GM12892 (cell line): ENCODE results near the gene AMBRA1.

Source experiments
- POLR2A ChIP-seq: IDR thresholded peaks from 2 replicates; pipeline ENCODE4 v1.6.1; 2011; ENCODE audit warnings: low read depth, low read length, control low read depth
- POLR2AphosphoS5 ChIP-seq: IDR thresholded peaks from 2 replicates; pipeline ENCODE4 v1.6.1; 2011; ENCODE audit warnings: low read depth, low read length, control low read depth
- TAF1 ChIP-seq: IDR thresholded peaks from 2 replicates; pipeline ENCODE4 v1.6.1; 2011; ENCODE audit warnings: low read depth, mild to moderate bottlenecking, control low read depth, low read length, borderline replicate concordance

- TF ChIP-seq POLR2A (no peak), TAF1 (no peak), POLR2AphosphoS5 (no peak)
These were observed 114.2 kb downstream of the AMBRA1 start for GRCh38 chr11:46479601-46480000.
